GM23338 (cell line): ENCODE results near the gene CRYBB2. TPM values are rescaled to one million over a fixed set of nuclear protein-coding genes. Genes with fewer than 3 reads are reported as not detected.

ENCODE experiments used
- ATAC-seq: fragments of 200-7000 bp; cut with Tn5 transposase; 3 replicates; pipeline ENCODE4 v1.9.1; 2020
- DNase-seq: peaks from one replicate; pipeline ENCODE4 v3.0.0-alpha.2; 2015; ENCODE audit warnings: low spot score
- H2AFZ ChIP-seq: fragments of 200-600 bp; sonication (generic); 2 replicates; pipeline ENCODE4 v1.8.0; 2016; ENCODE audit warnings: antibody characterized with exemption, mild to moderate bottlenecking, moderate library complexity
- H3F3A ChIP-seq: fragments of 200-600 bp; sonication (generic); replicated peaks from 2 replicates; pipeline ENCODE4 v1.8.0; 2017; ENCODE audit warnings: antibody characterized with exemption, mixed run types, low read depth
- H3K27ac ChIP-seq: fragments of 200-600 bp; sonication (generic); 2 replicates; pipeline ENCODE4 v1.6.1; 2016; ENCODE audit warnings: low read depth
- H3K27me3 ChIP-seq: fragments of 200-600 bp; sonication (generic); 2 replicates; pipeline ENCODE4 v1.8.0; 2016; ENCODE audit warnings: mild to moderate bottlenecking, mixed run types, moderate library complexity; ENCODE audit not compliant: insufficient read depth
- H3K36me3 ChIP-seq: fragments of 200-600 bp; sonication (generic); 2 replicates; pipeline ENCODE4 v1.8.0; 2016; ENCODE audit warnings: mild to moderate bottlenecking; ENCODE audit not compliant: insufficient read depth
- H3K4me1 ChIP-seq: fragments of 200-600 bp; sonication (generic); 2 replicates; pipeline ENCODE4 v1.8.0; 2016; ENCODE audit warnings: mild to moderate bottlenecking, moderate library complexity; ENCODE audit not compliant: insufficient read depth
- H3K4me2 ChIP-seq: fragments of 200-600 bp; sonication (generic); 2 replicates; pipeline ENCODE4 v1.7.1; 2017; ENCODE audit warnings: mixed run types
- H3K4me3 ChIP-seq: fragments of 200-600 bp; sonication (generic); 2 replicates; pipeline ENCODE4 v1.6.1; 2016; ENCODE audit warnings: mixed run types
- H3K79me2 ChIP-seq: fragments of 200-600 bp; sonication (generic); replicated peaks from 2 replicates; pipeline ENCODE4 v1.8.0; 2017; ENCODE audit warnings: mild to moderate bottlenecking; ENCODE audit not compliant: insufficient read depth
- H3K9me2 ChIP-seq: fragments of 200-600 bp; sonication (generic); 2 replicates; pipeline ENCODE4 v1.8.0; 2017; ENCODE audit not compliant: insufficient read depth
- H4K20me1 ChIP-seq: fragments of 200-600 bp; sonication (generic); replicated peaks from 2 replicates; pipeline ENCODE4 v1.8.0; 2017; ENCODE audit warnings: mild to moderate bottlenecking; ENCODE audit not compliant: insufficient read depth
- H3K27ac Mint-ChIP-seq: 2 replicates; pipeline ENCODE4 v1.8.0; 2020; ENCODE audit warnings: inconsistent platforms, mild to moderate bottlenecking, moderate library complexity, mixed read lengths
- H3K27me3 Mint-ChIP-seq: 3 replicates; pipeline ENCODE4 v1.8.0; 2022; ENCODE audit warnings: low read depth, mild to moderate bottlenecking, moderate library complexity, mixed read lengths, inconsistent platforms; ENCODE audit not compliant: insufficient read depth, poor library complexity
- H3K36me3 Mint-ChIP-seq: 3 replicates; pipeline ENCODE4 v1.8.0; 2021; ENCODE audit warnings: low read depth, mild to moderate bottlenecking, inconsistent platforms, moderate library complexity, mixed read lengths
- H3K4me1 Mint-ChIP-seq: 3 replicates; pipeline ENCODE4 v1.8.0; 2020; ENCODE audit warnings: mild to moderate bottlenecking, inconsistent platforms, mixed read lengths
- H3K4me3 Mint-ChIP-seq: 3 replicates; pipeline ENCODE4 v1.8.0; 2021; ENCODE audit warnings: moderate library complexity, mild to moderate bottlenecking, inconsistent platforms, mixed read lengths
- H3K9me3 Mint-ChIP-seq: 3 replicates; pipeline ENCODE4 v1.8.0; 2020; ENCODE audit warnings: moderate library complexity, mild to moderate bottlenecking, inconsistent platforms, mixed read lengths
- CREB1 ChIP-seq: fragments of 250-450 bp; sonication (Bioruptor Pico); IDR thresholded peaks from 2 replicates; pipeline ENCODE4 v1.5.0; 2020; ENCODE audit warnings: low read depth, mild to moderate bottlenecking, moderate library complexity
- CTCF ChIP-seq, 2 experiments: fragments of 200-600 bp in 1 of 2; sonication (generic) in 1 of 2; conservative IDR thresholded peaks; 2 replicates each; pipeline versions ENCODE4 v1.5.1 to v1.6.1; 2016 to 2017; ENCODE audit warnings: antibody characterized with exemption in 2 of 2, low read depth in 2 of 2, mild to moderate bottlenecking in 2 of 2, moderate library complexity in 1 of 2
- EZH2 ChIP-seq: fragments of 200-600 bp; sonication (generic); IDR thresholded peaks from one replicate; pipeline ENCODE4 v1.8.0; 2017; ENCODE audit warnings: antibody characterized with exemption, mild to moderate bottlenecking, low read depth; ENCODE audit not compliant: unreplicated experiment
- EZH2phosphoT487 ChIP-seq: fragments of 200-600 bp; sonication (generic); IDR thresholded peaks from one replicate; pipeline ENCODE4 v1.8.1; 2018; ENCODE audit warnings: antibody characterized with exemption; ENCODE audit not compliant: unreplicated experiment
- JUNB ChIP-seq: IDR thresholded peaks from one replicate; pipeline ENCODE4 v1.6.1; 2016; ENCODE audit warnings: antibody characterized with exemption; ENCODE audit not compliant: unreplicated experiment
- NANOG ChIP-seq: IDR thresholded peaks from 2 replicates; pipeline ENCODE4 v1.6.1; 2016; ENCODE audit warnings: antibody characterized with exemption, borderline replicate concordance
- POLR2AphosphoS5 ChIP-seq: IDR thresholded peaks from 2 replicates; pipeline ENCODE4 v1.6.1; 2016; ENCODE audit warnings: antibody characterized with exemption, low read depth
- STAT1 ChIP-seq: IDR thresholded peaks from one replicate; pipeline ENCODE4 v1.6.1; 2016; ENCODE audit warnings: antibody characterized with exemption; ENCODE audit not compliant: unreplicated experiment
- ZNF114 ChIP-seq: fragments of 250-450 bp; sonication (Bioruptor Pico); IDR thresholded peaks from 2 replicates; pipeline ENCODE4 v1.5.0; 2020; ENCODE audit warnings: mild to moderate bottlenecking, moderate library complexity
- ZNF331 ChIP-seq: fragments of 250-450 bp; sonication (Bioruptor Pico); IDR thresholded peaks from 2 replicates; pipeline ENCODE4 v1.5.0; 2020; ENCODE audit warnings: low read depth, mild to moderate bottlenecking, moderate library complexity
- polyA plus RNA-seq: library from polyadenylated mRNA; unstranded; fragments of >200 nt; fragmentation: Nextera tagmentation; extraction: Ambion mirVana; gene quantifications from 2 replicates; pipeline ENCODE4 v1.2.1, GENCODE V29; 2016
- total RNA-seq: library from RNA; depleted of rRNA; stranded (reverse); fragments of >200 nt; shearing (Covaris generic); gene quantifications from 2 replicates; pipeline ENCODE4 v1.2.3, GENCODE V29; 2014
- TF ChIP-seq, protein P1 (sequence below): IDR thresholded peaks from one replicate; pipeline ENCODE4 v1.6.1; 2018; ENCODE audit warnings: antibody characterized with exemption; ENCODE audit not compliant: unreplicated experiment
- TF ChIP-seq, protein P2 (sequence below): IDR thresholded peaks from 2 replicates; pipeline ENCODE4 v1.6.1; 2016; ENCODE audit warnings: antibody characterized with exemption

CRYBB2 gene
- total and polyA plus RNA-seq, 2 experiments from 2014 or later, result 0.26 to 1.0 TPM

- Mint-ChIP-seq H3K27ac (no peak overlapping the region), H3K4me3 (peak overlapping the region; percentile 51; the same call in 2 of the 3 replicates), H3K36me3 (0 out of 3 replicates have a peak, but pooled peaks cover 4% of the 10 kb centered on the region), H3K27me3 (no peaks in the 10 kb centered on the region), H3K9me3 (peaks cover 13% of the 10 kb centered on the region), H3K4me1 (no peaks in the 10 kb centered on the region)
- Histone ChIP-seq H3K27me3 (no peaks in the 10 kb centered on the region), H3F3A (no peaks in the 10 kb centered on the region), H3K27ac (no peak overlapping the region), H3K36me3 (no peaks in the 10 kb centered on the region), H2AFZ (peak overlapping the region; percentile 60; the same call in 1 of the 2 replicates), H3K4me3 (no peak overlapping the region), H3K4me1 (no peaks in the 10 kb centered on the region), H3K9me2 (0 out of 2 replicates have a peak, but pooled peaks cover 3% of the 10 kb centered on the region), H3K79me2 (no peaks in the 10 kb centered on the region), H4K20me1 (no peaks in the 10 kb centered on the region), H3K4me2 (no peak overlapping the region)
- TF ChIP-seq, protein P1, sequence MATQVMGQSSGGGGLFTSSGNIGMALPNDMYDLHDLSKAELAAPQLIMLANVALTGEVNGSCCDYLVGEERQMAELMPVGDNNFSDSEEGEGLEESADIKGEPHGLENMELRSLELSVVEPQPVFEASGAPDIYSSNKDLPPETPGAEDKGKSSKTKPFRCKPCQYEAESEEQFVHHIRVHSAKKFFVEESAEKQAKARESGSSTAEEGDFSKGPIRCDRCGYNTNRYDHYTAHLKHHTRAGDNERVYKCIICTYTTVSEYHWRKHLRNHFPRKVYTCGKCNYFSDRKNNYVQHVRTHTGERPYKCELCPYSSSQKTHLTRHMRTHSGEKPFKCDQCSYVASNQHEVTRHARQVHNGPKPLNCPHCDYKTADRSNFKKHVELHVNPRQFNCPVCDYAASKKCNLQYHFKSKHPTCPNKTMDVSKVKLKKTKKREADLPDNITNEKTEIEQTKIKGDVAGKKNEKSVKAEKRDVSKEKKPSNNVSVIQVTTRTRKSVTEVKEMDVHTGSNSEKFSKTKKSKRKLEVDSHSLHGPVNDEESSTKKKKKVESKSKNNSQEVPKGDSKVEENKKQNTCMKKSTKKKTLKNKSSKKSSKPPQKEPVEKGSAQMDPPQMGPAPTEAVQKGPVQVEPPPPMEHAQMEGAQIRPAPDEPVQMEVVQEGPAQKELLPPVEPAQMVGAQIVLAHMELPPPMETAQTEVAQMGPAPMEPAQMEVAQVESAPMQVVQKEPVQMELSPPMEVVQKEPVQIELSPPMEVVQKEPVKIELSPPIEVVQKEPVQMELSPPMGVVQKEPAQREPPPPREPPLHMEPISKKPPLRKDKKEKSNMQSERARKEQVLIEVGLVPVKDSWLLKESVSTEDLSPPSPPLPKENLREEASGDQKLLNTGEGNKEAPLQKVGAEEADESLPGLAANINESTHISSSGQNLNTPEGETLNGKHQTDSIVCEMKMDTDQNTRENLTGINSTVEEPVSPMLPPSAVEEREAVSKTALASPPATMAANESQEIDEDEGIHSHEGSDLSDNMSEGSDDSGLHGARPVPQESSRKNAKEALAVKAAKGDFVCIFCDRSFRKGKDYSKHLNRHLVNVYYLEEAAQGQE, result no peak
- TF ChIP-seq CTCF (conservative IDR thresholded peaks at IDR 0.05; ENCODE audit: low read depth in 2 of 2) (peak; percentile 35 to 49), ZNF331 (CRISPR knock-in tag) (no peak), ZNF114 (CRISPR knock-in tag) (no peak), CREB1 (CRISPR knock-in tag) (no peak)
- ATAC-seq, result no peak; the same call in 2 of the 3 replicates
- peak; percentile 42 for DNase-seq
Observed at GRCh38 chr22:25212337-25212736, 7.1 kb upstream of the CRYBB2 start.

DNA sequence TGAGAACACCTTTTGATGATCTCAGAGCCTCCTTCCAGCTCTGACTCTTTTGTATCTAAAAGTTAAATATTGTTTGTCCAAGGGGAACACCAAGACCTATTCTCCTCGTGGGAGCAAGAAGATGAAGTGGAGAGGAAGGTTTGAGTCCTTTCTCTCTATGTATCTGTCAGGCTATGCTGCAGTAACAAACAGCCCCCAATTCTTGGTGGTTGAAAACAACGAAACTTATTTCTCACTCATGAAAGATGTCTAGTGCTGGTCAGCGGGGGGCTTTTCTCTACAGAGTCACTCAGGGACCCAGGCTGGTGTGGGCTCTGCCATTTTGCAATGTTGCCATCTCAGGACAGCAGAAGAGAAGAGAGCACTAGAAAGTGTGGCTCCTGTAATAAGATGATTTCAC lies 6.2 kb upstream of the CRYBB2 start:
- DNase-seq, result no peak
- no peak for ATAC-seq
- Histone ChIP-seq H3K79me2 (no peaks in the 10 kb centered on the region), H3K9me2 (0 out of 2 replicates have a peak, but pooled peaks cover 3% of the 10 kb centered on the region), H3K36me3 (no peaks in the 10 kb centered on the region), H3K27me3 (no peaks in the 10 kb centered on the region), H2AFZ (no peak overlapping the region), H4K20me1 (no peaks in the 10 kb centered on the region), H3K4me1 (no peaks in the 10 kb centered on the region), H3F3A (no peaks in the 10 kb centered on the region), H3K27ac (no peak overlapping the region), H3K4me3 (no peak overlapping the region), H3K4me2 (no peak overlapping the region)
- Mint-ChIP-seq H3K4me3 (no peak overlapping the region), H3K27ac (no peak overlapping the region), H3K4me1 (no peaks in the 10 kb centered on the region), H3K36me3 (0 out of 3 replicates have a peak, but pooled peaks cover 4% of the 10 kb centered on the region), H3K9me3 (peaks cover 13% of the 10 kb centered on the region), H3K27me3 (no peaks in the 10 kb centered on the region)
- TF ChIP-seq JUNB (no peak), NANOG (no peak), STAT1 (no peak), ZNF114 (CRISPR knock-in tag) (no peak), EZH2phosphoT487 (no peak), ZNF331 (CRISPR knock-in tag) (no peak), POLR2AphosphoS5 (no peak), CTCF (conservative IDR thresholded peaks at IDR 0.05; ENCODE audit: low read depth in 2 of 2) (no peak), EZH2 (no peak), CREB1 (CRISPR knock-in tag) (no peak)
- TF ChIP-seq, protein P2, sequence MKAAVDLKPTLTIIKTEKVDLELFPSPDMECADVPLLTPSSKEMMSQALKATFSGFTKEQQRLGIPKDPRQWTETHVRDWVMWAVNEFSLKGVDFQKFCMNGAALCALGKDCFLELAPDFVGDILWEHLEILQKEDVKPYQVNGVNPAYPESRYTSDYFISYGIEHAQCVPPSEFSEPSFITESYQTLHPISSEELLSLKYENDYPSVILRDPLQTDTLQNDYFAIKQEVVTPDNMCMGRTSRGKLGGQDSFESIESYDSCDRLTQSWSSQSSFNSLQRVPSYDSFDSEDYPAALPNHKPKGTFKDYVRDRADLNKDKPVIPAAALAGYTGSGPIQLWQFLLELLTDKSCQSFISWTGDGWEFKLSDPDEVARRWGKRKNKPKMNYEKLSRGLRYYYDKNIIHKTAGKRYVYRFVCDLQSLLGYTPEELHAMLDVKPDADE, result no peak
